Lower leg skin (tissue), 3 donors: ENCODE data around the gene GLIPR2.

Experiments
- CTCF ChIP-seq, 3 donors: fragments of 450-650 bp; IDR thresholded peaks; one replicate each; pipeline ENCODE4 v1.5.1; 2016; ENCODE audit warnings: antibody characterized with exemption in 3 of 3, mild to moderate bottlenecking in 3 of 3, moderate library complexity in 2 of 3
- POLR2A ChIP-seq, 2 donors: fragments of 450-650 bp; IDR thresholded peaks; one replicate each; pipeline ENCODE4 v1.6.1; 2016 to 2017; ENCODE audit warnings: antibody characterized with exemption in 2 of 2, mild to moderate bottlenecking in 1 of 2, moderate library complexity in 1 of 2

DNA sequence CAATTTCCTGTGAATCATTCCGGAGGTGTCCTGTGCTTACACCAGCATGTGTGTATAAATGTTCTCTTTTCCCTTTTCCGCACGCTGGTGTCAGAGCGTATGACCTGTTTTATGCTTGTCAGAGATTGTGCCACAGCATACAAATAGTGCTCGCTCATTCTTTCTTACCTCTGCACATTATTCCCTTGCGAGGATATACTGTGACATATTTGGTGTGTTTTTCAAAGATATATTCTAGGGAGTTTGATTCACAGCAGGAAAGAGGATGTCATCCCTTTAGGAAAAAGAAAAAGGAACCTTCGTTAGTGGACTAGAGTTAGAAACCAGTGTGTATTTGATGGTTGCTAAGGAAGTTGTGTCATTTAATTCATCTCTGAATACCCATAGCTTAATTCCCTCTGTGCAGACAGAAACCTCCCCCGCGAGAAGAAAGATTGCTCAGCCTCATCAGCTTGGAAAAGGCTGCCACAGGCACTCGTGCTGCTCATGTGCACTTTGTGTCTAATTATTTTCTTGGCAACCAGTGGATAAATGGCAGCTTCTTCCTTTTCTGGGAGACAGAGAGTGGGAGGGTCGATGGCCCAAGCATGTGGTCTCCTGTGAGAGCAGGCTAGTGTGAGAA, 17.9 kb downstream of the GLIPR2 start:
- TF ChIP-seq POLR2A (IDR thresholded peaks at IDR 0.05) (no peak), CTCF (IDR thresholded peaks at IDR 0.05) (no peak)
